ENCODE data around the gene PDE1C.
"Not testable (repeated sequence)": the region's sequence is repeated elsewhere in the genome, so short reads cannot be mapped to it uniquely, and the experiment has no call there.

PDE1C gene

DNA sequence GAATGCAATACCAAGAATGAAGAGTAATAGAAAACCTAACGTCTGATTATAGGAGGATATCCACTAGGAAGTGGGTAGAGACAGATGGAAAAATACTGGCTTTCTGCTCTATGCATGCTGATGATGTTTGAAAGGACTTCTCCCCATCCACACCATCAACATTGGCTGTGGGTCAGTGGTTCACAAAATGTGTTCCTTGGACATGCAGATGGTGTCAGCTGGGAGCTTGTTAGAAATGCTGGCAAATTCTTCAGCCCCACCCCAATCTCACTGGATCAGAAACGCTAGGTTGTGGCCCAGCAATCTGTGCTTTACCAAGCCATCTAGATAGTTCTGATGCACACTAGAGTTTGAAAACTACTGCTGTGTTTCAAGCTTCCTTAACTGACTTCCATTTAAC, 219.1 kb downstream of the PDE1C start:
- no peak for DNase-seq (ENCODE audit: low read depth, low spot score)

GRCh38 chr7:31850601-31851000, 219.6 kb downstream of the PDE1C start:
- DNase-seq (ENCODE audit: low read depth, low spot score): no peak

- no peak for DNase-seq (ENCODE audit: low read depth, low spot score)
These were observed 220.1 kb downstream of the PDE1C start for GRCh38 chr7:31850066-31850465.

DNA sequence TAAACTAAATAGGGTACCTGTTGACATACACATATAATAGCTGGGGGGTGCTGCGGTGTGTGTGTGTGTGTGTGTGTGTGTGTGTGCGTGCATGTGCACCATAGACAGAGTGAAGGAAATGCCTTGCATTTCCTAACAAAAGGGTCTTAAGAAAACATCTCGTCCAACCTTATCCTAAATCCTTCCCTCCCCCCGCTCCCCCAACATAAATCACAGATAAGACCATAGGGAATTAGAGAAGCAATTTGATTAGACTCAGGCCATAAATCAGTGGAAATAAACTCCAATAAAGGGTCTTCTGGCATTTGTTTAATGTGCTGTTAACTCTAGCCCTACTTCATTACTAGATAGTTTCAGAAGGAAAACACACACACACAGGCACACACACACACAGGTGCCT, 234.7 kb downstream of the PDE1C start:
- DNase-seq (ENCODE audit: low read depth, low spot score): no peak

DNA sequence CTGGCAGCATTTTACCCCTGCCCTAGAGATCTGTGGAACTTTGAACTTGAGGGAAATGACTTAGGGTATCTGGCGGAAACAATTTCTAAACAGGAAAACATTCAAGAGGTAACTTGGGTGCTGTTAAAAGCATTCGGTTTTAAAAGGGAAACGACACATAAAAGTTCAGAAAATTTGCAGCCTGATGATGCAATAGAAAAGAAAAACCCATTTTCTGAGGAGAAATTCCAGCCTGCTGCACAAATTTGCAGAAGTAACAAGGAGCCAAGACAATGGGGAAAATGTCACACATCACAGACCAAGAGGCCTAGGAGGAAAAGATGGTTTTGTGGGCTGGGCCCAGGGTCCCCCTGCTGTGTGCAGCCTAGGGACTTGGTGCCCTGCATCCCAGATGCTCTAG, 236.6 kb downstream of the PDE1C start:
- DNase-seq (ENCODE audit: low read depth, low spot score): not testable (repeated sequence)

GRCh38 chr7:31828520-31828919, 241.7 kb downstream of the PDE1C start:
- DNase-seq (ENCODE audit: low read depth, low spot score): no peak

DNA sequence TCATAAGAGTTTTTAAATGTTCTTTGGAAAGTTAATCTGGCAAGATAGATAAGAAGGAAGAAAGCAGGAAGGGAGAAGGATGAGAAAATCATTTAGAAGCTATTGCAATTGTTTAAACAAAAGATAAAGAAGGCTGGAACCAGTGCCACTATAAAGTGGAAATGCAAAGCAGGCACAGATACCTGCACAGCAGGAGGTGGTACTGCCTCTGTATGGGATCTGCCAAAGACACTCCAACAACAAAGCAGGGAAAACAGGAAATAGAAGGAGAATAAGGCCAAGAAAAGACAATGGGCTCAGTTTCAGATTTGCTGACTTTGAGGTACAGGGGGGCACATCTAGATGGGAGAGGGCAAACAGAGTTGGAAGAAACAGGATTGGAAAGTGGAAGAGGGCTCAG, 244.6 kb downstream of the PDE1C start:
- no peak for DNase-seq (ENCODE audit: low read depth, low spot score)

DNA sequence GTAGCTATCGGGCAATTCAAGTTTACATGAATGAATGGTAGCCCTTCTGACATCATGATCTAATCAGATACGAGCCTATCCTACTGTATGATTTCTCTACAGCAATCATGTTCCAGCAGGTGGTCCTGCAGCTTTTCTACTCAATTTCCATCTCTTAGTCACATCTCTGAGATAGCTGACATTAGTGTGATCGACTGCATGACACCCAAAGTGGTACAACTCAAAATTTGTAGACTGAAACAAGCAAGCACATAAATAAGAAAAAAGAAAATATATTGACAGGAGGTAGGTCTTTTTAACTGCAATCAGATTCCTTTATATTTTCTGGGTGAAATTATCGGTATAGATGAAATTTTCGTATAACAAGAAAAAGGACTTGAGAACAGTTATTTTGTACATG, 251.2 kb downstream of the PDE1C start:
- DNase-seq (ENCODE audit: low read depth, low spot score): no peak

GRCh38 chr7:31816810-31817209, 253.4 kb downstream of the PDE1C start:
- DNase-seq (ENCODE audit: low read depth, low spot score): peak; percentile 9

DNA sequence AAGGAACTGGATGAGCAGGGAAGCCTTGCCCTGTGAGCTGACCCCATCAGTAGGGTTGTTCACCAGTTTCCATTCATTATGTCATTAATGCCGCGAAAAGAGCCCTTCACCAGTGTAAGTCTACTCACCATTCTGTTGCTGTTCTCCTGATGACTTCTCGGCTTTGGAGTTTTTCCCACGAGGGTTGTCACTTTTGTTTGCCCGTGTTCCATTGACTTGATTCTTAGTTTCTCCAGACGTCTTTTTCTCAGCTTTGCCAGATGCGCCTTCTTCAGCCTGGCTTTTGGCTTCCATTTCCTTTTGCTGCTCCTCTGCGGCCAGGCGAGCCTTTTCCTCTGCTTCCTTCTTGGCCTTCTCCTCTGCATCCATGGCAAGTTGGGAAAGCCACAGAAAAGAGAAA, 254.4 kb downstream of the PDE1C start:
- DNase-seq (ENCODE audit: low read depth, low spot score): peak; percentile 69

DNA sequence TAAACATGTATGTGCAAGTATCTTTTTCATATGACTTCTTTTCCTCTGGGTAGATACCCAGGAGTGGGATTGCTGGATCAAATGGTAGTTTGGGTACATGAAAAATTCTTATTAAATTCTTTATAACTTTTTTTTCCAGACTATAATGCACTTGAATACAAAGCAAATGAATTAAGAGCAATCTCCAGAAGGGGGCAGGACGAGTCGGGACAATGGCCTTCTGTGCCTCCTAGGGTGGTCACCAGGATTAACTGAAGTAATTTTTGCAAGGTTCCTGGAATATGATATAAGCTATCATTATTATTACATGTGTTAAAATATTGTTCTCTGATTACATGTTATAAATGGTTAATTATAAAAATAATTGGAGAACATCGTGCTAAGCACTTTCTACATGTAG, 256.0 kb downstream of the PDE1C start:
- DNase-seq (ENCODE audit: low read depth, low spot score): peak; percentile 17

GRCh38 chr7:31811650-31812461, 258.4 kb downstream of the PDE1C start:
- DNase-seq (ENCODE audit: low read depth, low spot score): peak; percentile 28

DNA sequence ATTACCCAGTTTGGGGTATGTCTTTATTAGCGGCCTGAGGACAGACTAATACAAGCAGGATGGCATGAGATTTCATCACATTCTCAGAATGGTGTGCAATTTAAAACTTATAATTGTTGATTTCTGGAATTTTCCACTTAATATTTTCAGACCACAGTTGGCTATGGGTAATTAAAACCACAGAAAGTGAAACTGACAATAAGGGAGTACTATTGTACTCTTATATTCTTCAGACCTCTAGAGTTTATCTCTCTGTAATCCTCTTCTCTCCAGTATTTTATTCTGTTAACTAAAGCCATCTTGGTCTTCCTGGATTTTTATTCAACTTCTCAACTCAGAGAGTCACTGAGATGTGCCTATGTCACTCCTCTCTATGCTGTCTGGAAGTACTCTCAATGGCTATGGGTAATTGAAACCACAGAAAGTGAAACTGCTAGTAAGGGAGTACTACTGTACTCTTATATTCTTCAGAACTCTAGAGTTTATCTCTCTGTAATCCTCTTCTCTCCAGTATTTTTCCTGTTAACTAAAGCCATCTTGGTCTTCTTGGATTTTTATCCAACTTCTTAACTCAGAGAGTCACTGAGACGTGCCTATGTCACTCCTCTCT, 264.9 kb downstream of the PDE1C start:
- no peak for DNase-seq (ENCODE audit: low read depth, low spot score)

DNA sequence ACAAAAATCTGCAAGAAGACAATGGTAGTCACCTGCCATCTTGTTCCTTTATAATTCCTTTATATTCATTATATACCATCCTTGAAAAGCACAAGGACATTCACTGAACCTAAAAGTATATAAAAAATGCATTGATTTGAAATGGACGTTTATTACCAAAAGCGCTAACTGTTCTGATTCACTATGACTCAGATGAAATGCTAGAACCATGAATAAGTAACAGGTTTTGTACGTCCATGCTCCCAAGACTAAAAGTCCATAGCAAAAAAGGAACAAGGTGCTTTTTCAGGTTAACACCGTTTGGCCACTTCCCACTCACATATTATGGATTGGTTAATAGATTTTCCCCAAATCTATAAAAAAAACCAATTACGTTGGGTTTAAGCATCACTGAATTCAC, 273.8 kb downstream of the PDE1C start:
- DNase-seq (ENCODE audit: low read depth, low spot score): no peak

GRCh38 chr7:31794851-31795344, 275.3 kb downstream of the PDE1C start:
- DNase-seq (ENCODE audit: low read depth, low spot score): no peak

- no peak for DNase-seq (ENCODE audit: low read depth, low spot score)
These were observed 278.3 kb downstream of the PDE1C start for GRCh38 chr7:31791881-31792280.

DNA sequence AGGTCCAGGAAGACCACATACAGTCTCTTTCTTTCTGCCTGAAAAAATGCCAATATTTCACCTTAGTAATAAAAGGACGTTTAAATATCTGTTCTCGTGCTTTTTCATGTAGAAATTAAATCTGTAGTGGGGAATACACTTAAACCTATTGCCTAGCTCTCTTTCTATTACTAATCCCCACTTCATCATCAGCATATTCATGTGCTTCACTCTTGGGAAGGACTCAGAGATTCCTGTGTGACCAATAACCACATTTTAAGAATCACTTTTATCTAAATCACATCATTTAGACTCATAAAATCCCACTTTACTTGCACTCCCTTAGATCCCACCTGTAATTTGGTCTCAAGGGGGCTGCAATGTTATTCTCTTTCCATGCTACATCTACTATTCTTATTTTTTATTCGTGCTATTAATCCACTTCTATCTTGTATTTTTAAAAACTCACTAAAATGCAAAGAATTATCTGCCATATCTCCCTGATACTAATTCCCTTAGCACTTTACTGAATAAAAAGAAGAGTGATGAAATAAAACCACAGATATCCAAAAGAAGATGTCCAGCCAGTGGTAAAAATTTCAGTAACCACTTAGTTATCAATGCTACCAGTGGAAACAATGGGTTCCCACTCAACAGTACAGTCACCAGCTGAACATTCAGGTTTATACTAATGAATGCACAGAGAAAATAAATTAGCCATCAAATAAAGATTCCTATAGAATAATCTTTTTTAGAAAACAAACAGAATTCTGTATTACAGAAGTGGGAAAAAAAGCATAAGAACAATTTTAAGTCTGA, 281.1 kb downstream of the PDE1C start:
- peak; percentile 57 for DNase-seq (ENCODE audit: low read depth, low spot score)

- peak; percentile 71 for DNase-seq (ENCODE audit: low read depth, low spot score)
These were observed 281.8 kb downstream of the PDE1C start for GRCh38 chr7:31788445-31788844.

DNA sequence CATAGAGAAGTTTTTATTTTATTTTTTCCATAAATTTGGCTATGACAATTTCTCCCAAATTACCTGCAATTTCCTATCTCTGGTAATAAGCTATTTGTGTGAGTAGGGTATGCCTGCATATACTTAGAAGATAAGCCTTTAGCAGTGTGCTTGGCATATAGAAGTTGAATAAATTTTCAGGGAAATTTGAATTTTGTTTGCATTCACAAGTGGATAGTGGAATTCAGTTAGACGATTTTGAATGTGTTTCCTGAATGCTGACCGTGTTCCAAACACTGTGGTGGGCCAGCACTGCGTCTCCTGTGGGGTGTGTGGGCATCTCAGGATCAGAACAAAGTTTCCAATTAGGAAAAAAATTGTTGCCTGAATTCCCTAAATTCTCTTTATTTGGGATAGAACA, 283.9 kb downstream of the PDE1C start:
- no peak for DNase-seq (ENCODE audit: low read depth, low spot score)

DNA sequence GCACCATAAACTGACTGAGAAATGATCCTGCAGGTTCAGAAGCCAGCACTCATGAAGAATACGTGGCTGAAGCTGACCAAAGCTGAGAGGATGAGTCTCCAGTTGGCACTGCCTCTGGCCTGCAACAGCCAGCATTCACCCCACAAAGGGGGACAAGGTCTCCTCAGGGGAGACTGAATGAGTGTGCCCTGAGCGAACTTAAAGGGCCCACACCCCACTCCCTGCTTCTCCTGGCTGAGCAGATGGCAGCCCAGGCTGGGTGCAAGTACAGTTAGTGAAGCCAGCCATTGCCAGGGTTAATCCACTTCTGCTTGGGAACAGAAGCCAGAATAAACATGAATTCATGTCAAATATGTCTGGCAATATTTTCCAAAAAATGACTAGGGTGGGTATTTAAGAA, 285.1 kb downstream of the PDE1C start:
- no peak for DNase-seq (ENCODE audit: low read depth, low spot score)

DNA sequence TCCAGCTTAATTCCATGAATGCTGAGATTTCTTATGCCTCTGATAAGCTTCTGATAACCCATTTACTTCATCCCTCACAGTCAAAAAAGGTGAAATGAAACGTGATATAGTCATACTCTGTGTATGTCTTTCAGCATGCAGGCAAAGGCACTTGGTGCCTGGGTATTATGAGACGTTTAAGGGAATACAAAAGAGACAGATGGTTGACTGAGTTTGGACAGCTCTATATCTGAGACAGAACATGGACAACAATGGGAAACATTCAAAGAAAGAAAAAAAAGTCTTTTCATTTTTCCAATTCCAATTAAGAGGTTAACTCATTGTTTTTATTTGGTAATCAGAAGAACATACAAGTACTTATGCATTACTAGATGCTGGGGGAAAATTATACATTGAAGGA, 287.0 kb downstream of the PDE1C start:
- no peak for DNase-seq (ENCODE audit: low read depth, low spot score)

DNA sequence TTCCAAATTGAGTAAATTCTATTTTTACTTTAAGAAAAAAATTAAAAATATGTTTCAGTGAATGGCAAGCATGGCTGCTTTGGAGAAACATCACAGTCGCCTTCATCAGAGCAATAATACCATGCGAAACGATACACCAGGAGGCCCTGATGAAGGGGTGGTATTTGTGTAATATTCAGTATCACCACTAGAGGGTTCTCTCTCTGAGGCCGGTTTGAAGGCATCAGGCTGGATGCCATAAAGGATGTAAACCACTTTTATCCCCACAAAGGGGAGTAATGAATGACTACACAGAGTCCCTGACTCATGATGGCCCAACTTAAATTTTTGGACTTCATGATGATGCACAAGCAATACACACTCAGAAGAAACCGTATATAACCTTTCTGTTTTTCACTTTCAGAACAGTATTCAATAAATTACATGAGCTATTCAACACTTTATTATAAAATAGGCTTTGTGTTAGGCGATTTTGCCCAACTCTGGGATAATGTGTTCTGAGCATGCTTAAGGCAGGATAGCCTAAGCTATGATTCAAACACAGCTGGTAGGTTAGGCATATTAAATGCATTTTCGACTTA, 287.7 kb downstream of the PDE1C start:
- DNase-seq (ENCODE audit: low read depth, low spot score): peak; percentile 78
